WTC11 (cell line): ENCODE results near the gene LCN10.
A peak's percentile ranks its signal among the peaks of the same experiment; 100 is the strongest.

ENCODE experiments used
- ETV6 ChIP-seq: sonication (generic); formaldehyde crosslinking; IDR thresholded peaks from 2 replicates; pipeline ENCODE4 v1.8.1; 2022; ENCODE audit warnings: mild to moderate bottlenecking, missing genetic modification reagents
- SP1 ChIP-seq: sonication (generic); formaldehyde crosslinking; conservative IDR thresholded peaks from 2 replicates; pipeline ENCODE4 v1.8.1; 2022; ENCODE audit warnings: missing genetic modification reagents
- ZBTB21 ChIP-seq: sonication (generic); formaldehyde crosslinking; IDR thresholded peaks from 2 replicates; pipeline ENCODE4 v1.8.1; 2023; ENCODE audit warnings: mild to moderate bottlenecking, missing genetic modification reagents, borderline replicate concordance
- ZNF138 ChIP-seq: sonication (generic); formaldehyde crosslinking; conservative IDR thresholded peaks from 2 replicates; pipeline ENCODE4 v1.8.1; 2022; ENCODE audit warnings: mild to moderate bottlenecking, moderate library complexity, missing genetic modification reagents
- TF ChIP-seq, protein P1 (sequence below): fragments of 200-600 bp; IDR thresholded peaks from 2 replicates; pipeline ENCODE4 v1.8.0; 2022; ENCODE audit warnings: antibody characterized with exemption
- TF ChIP-seq, protein P2 (sequence below): sonication (generic); formaldehyde crosslinking; IDR thresholded peaks from 2 replicates; pipeline ENCODE4 v1.8.1; 2023; ENCODE audit warnings: mild to moderate bottlenecking, moderate library complexity, missing genetic modification reagents
- TF ChIP-seq, protein P3 (sequence below): sonication (generic); formaldehyde crosslinking; IDR thresholded peaks from 2 replicates; pipeline ENCODE4 v1.8.0; 2022; ENCODE audit warnings: mild to moderate bottlenecking, missing genetic modification reagents
- TF ChIP-seq, protein P4 (sequence below): sonication (generic); formaldehyde crosslinking; IDR thresholded peaks from 2 replicates; pipeline ENCODE4 v1.8.1; 2023; ENCODE audit warnings: mild to moderate bottlenecking, missing genetic modification reagents, moderate library complexity
- TF ChIP-seq, protein P5 (sequence below): sonication (generic); formaldehyde crosslinking; IDR thresholded peaks from 2 replicates; pipeline ENCODE4 v1.8.1; 2023; ENCODE audit warnings: mild to moderate bottlenecking, missing genetic modification reagents, moderate library complexity
- TF ChIP-seq, protein P6 (sequence below): fragments of 250-450 bp; sonication (Bioruptor Pico); IDR thresholded peaks from 2 replicates; pipeline ENCODE4 v1.9.0; 2021; ENCODE audit warnings: moderate library complexity, mild to moderate bottlenecking, inconsistent platforms, borderline replicate concordance
- TF ChIP-seq, protein P7 (sequence below): sonication (generic); formaldehyde crosslinking; IDR thresholded peaks from 2 replicates; pipeline ENCODE4 v1.8.1; 2022; ENCODE audit warnings: low read depth, missing genetic modification reagents, borderline replicate concordance
- TF ChIP-seq, protein P8 (sequence below): sonication (generic); formaldehyde crosslinking; IDR thresholded peaks from 2 replicates; pipeline ENCODE4 v1.8.1; 2022; ENCODE audit warnings: mild to moderate bottlenecking, missing genetic modification reagents, moderate library complexity, borderline replicate concordance

DNA sequence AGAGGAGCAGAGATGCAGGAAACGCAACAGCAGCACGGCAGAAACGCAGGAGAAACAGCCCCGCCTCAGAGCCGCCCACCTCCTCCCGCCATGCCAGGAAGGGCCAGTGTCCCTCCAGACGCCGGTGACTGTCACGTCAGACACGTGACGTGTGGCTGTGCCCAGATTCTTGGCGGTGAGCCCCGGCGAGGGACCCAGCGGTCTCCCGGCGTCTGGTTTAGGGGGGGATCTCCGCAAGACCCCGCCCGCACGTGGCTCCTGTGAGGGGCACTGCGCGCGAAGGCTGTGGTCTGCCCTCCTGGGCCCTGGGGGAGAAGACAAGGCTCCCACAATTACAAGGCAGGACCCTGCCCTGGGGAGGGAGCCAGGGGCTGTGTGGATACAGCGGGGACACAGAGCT is 17.7 kb upstream of the LCN10 start:
- TF ChIP-seq, protein P1, sequence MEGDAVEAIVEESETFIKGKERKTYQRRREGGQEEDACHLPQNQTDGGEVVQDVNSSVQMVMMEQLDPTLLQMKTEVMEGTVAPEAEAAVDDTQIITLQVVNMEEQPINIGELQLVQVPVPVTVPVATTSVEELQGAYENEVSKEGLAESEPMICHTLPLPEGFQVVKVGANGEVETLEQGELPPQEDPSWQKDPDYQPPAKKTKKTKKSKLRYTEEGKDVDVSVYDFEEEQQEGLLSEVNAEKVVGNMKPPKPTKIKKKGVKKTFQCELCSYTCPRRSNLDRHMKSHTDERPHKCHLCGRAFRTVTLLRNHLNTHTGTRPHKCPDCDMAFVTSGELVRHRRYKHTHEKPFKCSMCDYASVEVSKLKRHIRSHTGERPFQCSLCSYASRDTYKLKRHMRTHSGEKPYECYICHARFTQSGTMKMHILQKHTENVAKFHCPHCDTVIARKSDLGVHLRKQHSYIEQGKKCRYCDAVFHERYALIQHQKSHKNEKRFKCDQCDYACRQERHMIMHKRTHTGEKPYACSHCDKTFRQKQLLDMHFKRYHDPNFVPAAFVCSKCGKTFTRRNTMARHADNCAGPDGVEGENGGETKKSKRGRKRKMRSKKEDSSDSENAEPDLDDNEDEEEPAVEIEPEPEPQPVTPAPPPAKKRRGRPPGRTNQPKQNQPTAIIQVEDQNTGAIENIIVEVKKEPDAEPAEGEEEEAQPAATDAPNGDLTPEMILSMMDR, result 0 out of 2 replicates have a peak, but pooled peaks have one; percentile 15
- TF ChIP-seq, protein P2, sequence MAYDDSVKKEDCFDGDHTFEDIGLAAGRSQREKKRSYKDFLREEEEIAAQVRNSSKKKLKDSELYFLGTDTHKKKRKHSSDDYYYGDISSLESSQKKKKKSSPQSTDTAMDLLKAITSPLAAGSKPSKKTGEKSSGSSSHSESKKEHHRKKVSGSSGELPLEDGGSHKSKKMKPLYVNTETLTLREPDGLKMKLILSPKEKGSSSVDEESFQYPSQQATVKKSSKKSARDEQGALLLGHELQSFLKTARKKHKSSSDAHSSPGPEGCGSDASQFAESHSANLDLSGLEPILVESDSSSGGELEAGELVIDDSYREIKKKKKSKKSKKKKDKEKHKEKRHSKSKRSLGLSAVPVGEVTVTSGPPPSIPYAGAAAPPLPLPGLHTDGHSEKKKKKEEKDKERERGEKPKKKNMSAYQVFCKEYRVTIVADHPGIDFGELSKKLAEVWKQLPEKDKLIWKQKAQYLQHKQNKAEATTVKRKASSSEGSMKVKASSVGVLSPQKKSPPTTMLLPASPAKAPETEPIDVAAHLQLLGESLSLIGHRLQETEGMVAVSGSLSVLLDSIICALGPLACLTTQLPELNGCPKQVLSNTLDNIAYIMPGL, result no peak
- TF ChIP-seq ZNF138 (no peak), ZBTB21 (CRISPR knock-in tag) (no peak), ETV6 (CRISPR knock-in tag) (no peak), SP1 (no peak)
- TF ChIP-seq, protein P3, sequence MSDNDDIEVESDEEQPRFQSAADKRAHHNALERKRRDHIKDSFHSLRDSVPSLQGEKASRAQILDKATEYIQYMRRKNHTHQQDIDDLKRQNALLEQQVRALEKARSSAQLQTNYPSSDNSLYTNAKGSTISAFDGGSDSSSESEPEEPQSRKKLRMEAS (CRISPR knock-in tag), result no peak
- TF ChIP-seq, protein P4, sequence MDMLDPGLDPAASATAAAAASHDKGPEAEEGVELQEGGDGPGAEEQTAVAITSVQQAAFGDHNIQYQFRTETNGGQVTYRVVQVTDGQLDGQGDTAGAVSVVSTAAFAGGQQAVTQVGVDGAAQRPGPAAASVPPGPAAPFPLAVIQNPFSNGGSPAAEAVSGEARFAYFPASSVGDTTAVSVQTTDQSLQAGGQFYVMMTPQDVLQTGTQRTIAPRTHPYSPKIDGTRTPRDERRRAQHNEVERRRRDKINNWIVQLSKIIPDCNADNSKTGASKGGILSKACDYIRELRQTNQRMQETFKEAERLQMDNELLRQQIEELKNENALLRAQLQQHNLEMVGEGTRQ (CRISPR knock-in tag), result no peak
- TF ChIP-seq, protein P5, sequence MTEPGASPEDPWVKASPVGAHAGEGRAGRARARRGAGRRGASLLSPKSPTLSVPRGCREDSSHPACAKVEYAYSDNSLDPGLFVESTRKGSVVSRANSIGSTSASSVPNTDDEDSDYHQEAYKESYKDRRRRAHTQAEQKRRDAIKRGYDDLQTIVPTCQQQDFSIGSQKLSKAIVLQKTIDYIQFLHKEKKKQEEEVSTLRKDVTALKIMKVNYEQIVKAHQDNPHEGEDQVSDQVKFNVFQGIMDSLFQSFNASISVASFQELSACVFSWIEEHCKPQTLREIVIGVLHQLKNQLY (CRISPR knock-in tag), result no peak
- TF ChIP-seq, protein P6, sequence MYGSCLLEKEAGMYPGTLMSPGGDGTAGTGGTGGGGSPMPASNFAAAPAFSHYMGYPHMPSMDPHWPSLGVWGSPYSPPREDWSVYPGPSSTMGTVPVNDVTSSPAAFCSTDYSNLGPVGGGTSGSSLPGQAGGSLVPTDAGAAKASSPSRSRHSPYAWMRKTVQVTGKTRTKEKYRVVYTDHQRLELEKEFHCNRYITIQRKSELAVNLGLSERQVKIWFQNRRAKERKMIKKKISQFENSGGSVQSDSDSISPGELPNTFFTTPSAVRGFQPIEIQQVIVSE (CRISPR knock-in tag), result no peak
- TF ChIP-seq, protein P7, sequence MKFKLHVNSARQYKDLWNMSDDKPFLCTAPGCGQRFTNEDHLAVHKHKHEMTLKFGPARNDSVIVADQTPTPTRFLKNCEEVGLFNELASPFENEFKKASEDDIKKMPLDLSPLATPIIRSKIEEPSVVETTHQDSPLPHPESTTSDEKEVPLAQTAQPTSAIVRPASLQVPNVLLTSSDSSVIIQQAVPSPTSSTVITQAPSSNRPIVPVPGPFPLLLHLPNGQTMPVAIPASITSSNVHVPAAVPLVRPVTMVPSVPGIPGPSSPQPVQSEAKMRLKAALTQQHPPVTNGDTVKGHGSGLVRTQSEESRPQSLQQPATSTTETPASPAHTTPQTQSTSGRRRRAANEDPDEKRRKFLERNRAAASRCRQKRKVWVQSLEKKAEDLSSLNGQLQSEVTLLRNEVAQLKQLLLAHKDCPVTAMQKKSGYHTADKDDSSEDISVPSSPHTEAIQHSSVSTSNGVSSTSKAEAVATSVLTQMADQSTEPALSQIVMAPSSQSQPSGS (CRISPR knock-in tag), result no peak
- TF ChIP-seq, protein P8, sequence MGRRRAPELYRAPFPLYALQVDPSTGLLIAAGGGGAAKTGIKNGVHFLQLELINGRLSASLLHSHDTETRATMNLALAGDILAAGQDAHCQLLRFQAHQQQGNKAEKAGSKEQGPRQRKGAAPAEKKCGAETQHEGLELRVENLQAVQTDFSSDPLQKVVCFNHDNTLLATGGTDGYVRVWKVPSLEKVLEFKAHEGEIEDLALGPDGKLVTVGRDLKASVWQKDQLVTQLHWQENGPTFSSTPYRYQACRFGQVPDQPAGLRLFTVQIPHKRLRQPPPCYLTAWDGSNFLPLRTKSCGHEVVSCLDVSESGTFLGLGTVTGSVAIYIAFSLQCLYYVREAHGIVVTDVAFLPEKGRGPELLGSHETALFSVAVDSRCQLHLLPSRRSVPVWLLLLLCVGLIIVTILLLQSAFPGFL (CRISPR knock-in tag), result no peak
